ENCODE data around the gene TAGAP. TPM values are rescaled to one million over a fixed set of nuclear protein-coding genes. Genes with fewer than 3 reads are reported as not detected.

TAGAP gene
- total and polyA plus RNA-seq, 9 of the 15 experiments (the other 6 are each of a cell fraction or from before 2014, with no cell fraction given) = 0.07 TPM; not detected in 8

- Histone ChIP-seq H3K4me1 (replicated peaks in 1 of 2; ENCODE audit: control insufficient read depth in 2 of 2, insufficient read depth in 2 of 2, low read length in 2 of 2) (peaks cover 0 to 15% of the 10 kb centered on the region in 2 experiments; a peak in 3 of 5 replicates), H3K9ac (ENCODE audit: insufficient read depth in 1 of 2, low read depth in 2 of 2, low read length in 2 of 2) (no peak overlapping the region), H3K9me3 (replicated peaks; ENCODE audit: control insufficient read depth, insufficient read depth, low read depth, low read length) (no peaks in the 10 kb centered on the region), H3K27ac (ENCODE audit: extremely low read depth, low read depth, low read length) (no peak overlapping the region), H3K27me3 (ENCODE audit: control insufficient read depth in 2 of 2, insufficient read depth in 2 of 2, low read length in 2 of 2) (no peaks in the 10 kb centered on the region), H2AFZ (ENCODE audit: low read depth, low read length) (no peak overlapping the region), H3K4me2 (ENCODE audit: insufficient read depth, low read length) (no peak overlapping the region), H4K20me1 (replicated peaks; ENCODE audit: control insufficient read depth, insufficient read depth, low read length) (no peaks in the 10 kb centered on the region), H3K4me3 (no peak overlapping the region), H3K79me2 (ENCODE audit: control insufficient read depth, insufficient read depth, low read length) (peaks cover 10% of the 10 kb centered on the region; the same call in 2 of the 3 replicates), H3K9me1 (ENCODE audit: control insufficient read depth, insufficient read depth, low read length) (no peaks in the 10 kb centered on the region), H3K36me3 (ENCODE audit: control insufficient read depth, insufficient read depth, low read length) (peaks cover 2% of the 10 kb centered on the region; the same call in 1 of the 3 replicates)
- in situ Hi-C loops (cut with MboI) (loop anchor here (25.0 kb wide), 1 partner anchor 285 kb away; no protein-coding TSS in a partner anchor), intact Hi-C loops (cut with micrococcal nuclease) (no loop called here)
- 43% methylated on average over 2 of the region's 2 CpGs for WGBS (ENCODE audit: insufficient coverage, low coverage, missing lambda C conversion rate)
- no TSS peak for BruUV-seq (replicated peaks)
- TF ChIP-seq BRF2 (IDR thresholded peaks at IDR 0.05; ENCODE audit: borderline replicate concordance, insufficient read depth, insufficient read length) = no peak
- no peak for FAIRE-seq
- no peak for ATAC-seq
- DNase-seq (ENCODE audit: extremely low read depth in 1 of 4, low spot score in 3 of 4) = no peak
- CTCF ChIA-PET (ENCODE audit: low intra/inter-chr PET ratio) = no interaction called here
- POLR2A ChIA-PET = no interaction called here
These were observed 47.9 kb downstream of the TAGAP start for GRCh38 chr6:158996856-158997255.

GRCh38 chr6:158993639-158994038, 51.2 kb downstream of the TAGAP start:
- no peak for FAIRE-seq
- Histone ChIP-seq H3K27ac (ENCODE audit: extremely low read depth, low read depth, low read length) (no peak overlapping the region), H3K27me3 (ENCODE audit: control insufficient read depth in 2 of 2, insufficient read depth in 2 of 2, low read length in 2 of 2) (no peaks in the 10 kb centered on the region), H3K4me2 (ENCODE audit: insufficient read depth, low read length) (no peak overlapping the region), H3K4me3 (no peak overlapping the region), H3K9me1 (ENCODE audit: control insufficient read depth, insufficient read depth, low read length) (no peaks in the 10 kb centered on the region), H3K4me1 (replicated peaks in 1 of 2; ENCODE audit: control insufficient read depth in 2 of 2, insufficient read depth in 2 of 2, low read length in 2 of 2) (peaks cover 0 to 3% of the 10 kb centered on the region in 2 experiments; a peak in 1 of 5 replicates), H3K36me3 (ENCODE audit: control insufficient read depth, insufficient read depth, low read length) (peaks cover 2% of the 10 kb centered on the region; the same call in 1 of the 3 replicates), H2AFZ (ENCODE audit: low read depth, low read length) (no peak overlapping the region), H4K20me1 (replicated peaks; ENCODE audit: control insufficient read depth, insufficient read depth, low read length) (no peaks in the 10 kb centered on the region), H3K9me3 (replicated peaks; ENCODE audit: control insufficient read depth, insufficient read depth, low read depth, low read length) (no peaks in the 10 kb centered on the region), H3K79me2 (ENCODE audit: control insufficient read depth, insufficient read depth, low read length) (no peaks in the 10 kb centered on the region), H3K9ac (ENCODE audit: insufficient read depth in 1 of 2, low read depth in 2 of 2, low read length in 2 of 2) (no peak overlapping the region)
- TF ChIP-seq RAD51 (IDR thresholded peaks at IDR 0.05; ENCODE audit: borderline replicate concordance, low read depth) = no peak
- ChIA-PET CTCF (ENCODE audit: low intra/inter-chr PET ratio) (no interaction called here), POLR2A (no interaction called here)
- 49% methylated on average over 3 of the region's 3 CpGs for WGBS (ENCODE audit: insufficient coverage, low coverage, missing lambda C conversion rate)
- ATAC-seq = no peak
- no TSS peak for BruUV-seq (replicated peaks)
- in situ Hi-C loops (cut with MboI) = loop anchor here (25.0 kb wide), 1 partner anchor 281 kb away; no protein-coding TSS in a partner anchor
- intact Hi-C loops (cut with micrococcal nuclease) = no loop called here
- DNase-seq (ENCODE audit: extremely low read depth in 1 of 4, low spot score in 3 of 4) = no peak
